ENCODE measurements around the gene PROSER3.
"Not testable (repeated sequence)": the region's sequence is repeated elsewhere in the genome, so short reads cannot be mapped to it uniquely, and the experiment has no call there.

The PROSER3 gene

DNA sequence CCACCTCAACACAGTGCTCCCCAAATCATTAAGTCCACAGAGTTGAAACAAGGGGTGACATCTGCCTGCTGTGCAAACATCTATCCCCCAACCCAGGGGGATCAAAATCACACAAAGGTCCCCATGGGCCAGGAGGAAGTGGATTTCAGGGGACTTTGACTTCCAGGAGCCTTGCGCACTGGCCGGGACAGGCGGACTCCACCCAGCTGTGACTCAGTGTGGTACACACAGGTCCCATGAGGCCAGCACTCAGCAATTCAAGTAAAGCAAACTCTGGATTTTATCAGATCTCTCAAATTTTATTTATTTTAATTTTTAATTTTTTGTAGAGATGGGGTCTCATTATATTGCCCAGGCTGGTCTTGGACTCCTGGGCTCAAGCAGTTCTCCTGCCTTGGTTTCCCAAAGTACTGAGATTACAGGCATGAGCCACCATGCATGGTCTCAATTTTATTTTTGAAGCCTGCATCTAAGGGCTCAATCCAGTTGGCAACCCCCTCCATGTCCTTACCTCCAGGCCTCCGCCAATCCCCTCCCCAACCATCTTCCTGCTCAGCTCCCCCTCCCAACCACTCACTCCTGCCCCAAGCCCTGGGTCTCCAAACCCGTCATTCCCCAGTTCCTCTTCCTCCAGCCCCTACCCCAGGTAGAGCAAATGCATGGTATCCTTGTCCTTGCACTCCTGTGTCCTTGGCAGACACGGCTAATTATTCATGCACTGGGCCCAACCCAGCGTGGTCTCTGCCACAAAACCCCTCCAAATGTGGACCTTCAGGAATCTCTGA is 35.6 kb downstream of the PROSER3 start:
- Mint-ChIP-seq H3K27ac (no peak overlapping the region), H3K27me3 (peaks cover 22% of the 10 kb centered on the region), H3K36me3 (ENCODE audit: low read depth) (no peaks in the 10 kb centered on the region), H3K9me3 (no peaks in the 10 kb centered on the region), H3K4me1 (ENCODE audit: low read depth) (no peaks in the 10 kb centered on the region), H3K4me3 (no peak overlapping the region)

- H3K4me3 Mint-ChIP-seq; H3K9me3 Mint-ChIP-seq; H3K4me1 Mint-ChIP-seq (ENCODE audit: low read depth); H3K27ac Mint-ChIP-seq; H3K36me3 Mint-ChIP-seq (ENCODE audit: low read depth): not testable (repeated sequence)
- H3K27me3 Mint-ChIP-seq = peaks cover 22% of the 10 kb centered on the region
Observed at GRCh38 chr19:35795564-35795963, 37.6 kb downstream of the PROSER3 start.

GRCh38 chr19:35796645-35797542 is 38.9 kb downstream of the PROSER3 start:
- Mint-ChIP-seq H3K36me3 (ENCODE audit: low read depth) (no peaks in the 10 kb centered on the region), H3K4me3 (no peak overlapping the region), H3K27ac (no peak overlapping the region), H3K9me3 (no peaks in the 10 kb centered on the region), H3K27me3 (peaks cover 22% of the 10 kb centered on the region), H3K4me1 (ENCODE audit: low read depth) (no peaks in the 10 kb centered on the region)

- Mint-ChIP-seq H3K27ac (no peak overlapping the region), H3K4me3 (no peak overlapping the region), H3K9me3 (no peaks in the 10 kb centered on the region), H3K27me3 (peaks cover 22% of the 10 kb centered on the region), H3K36me3 (ENCODE audit: low read depth) (no peaks in the 10 kb centered on the region), H3K4me1 (ENCODE audit: low read depth) (no peaks in the 10 kb centered on the region)
Observed at GRCh38 chr19:35797663-35798062, 39.7 kb downstream of the PROSER3 start.

DNA sequence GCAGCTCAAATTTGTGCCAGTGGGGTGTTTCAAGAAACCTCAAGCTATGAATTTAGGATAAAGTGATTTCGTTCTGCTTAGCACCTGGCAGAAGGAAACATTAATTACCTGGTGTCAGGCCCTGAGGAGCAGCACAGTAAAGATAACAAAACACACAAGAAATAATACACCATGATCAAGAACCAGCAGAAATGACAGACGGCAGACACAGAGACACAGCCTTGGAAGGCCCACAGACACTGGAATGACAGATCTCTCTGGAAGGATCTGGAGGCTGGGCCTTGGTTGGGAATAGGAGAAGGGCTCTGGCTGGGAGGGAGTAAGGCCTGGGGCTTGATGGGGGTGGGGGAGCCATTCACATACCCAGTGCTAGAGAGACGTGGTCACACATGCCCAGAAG is 43.9 kb downstream of the PROSER3 start:
- Mint-ChIP-seq H3K27ac (no peak overlapping the region), H3K4me1 (ENCODE audit: low read depth) (peaks cover 8% of the 10 kb centered on the region), H3K4me3 (no peak overlapping the region), H3K9me3 (no peaks in the 10 kb centered on the region), H3K36me3 (ENCODE audit: low read depth) (no peaks in the 10 kb centered on the region), H3K27me3 (peaks cover 11% of the 10 kb centered on the region)

DNA sequence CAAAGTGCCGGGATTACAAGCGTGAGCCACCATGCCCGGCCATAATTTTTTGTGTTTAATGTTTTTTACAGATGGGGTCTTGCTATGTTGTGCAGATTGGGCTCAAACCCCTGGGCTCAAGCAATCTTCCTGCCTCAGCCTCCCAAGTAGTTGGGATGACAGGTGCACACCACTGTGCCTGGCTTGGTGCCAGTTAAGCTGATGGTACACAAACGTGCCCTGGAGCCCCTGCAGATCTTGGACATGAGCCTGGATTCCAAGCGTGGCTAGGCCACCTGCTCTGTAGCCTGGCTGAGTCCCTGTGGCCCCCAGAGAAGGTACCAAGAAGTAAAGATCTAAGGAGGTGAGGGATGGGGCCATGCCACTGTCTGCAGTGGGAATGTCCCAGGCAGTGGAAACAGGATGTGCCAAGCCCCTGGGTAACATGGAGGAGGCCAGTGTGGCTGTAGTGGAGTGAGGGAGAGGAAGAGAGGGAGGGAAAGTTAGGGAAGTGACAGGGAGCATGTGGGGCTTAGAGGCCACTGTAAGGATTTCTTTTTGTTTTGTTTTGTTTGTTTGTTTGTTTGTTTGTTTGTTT is 47.6 kb downstream of the PROSER3 start:
- Mint-ChIP-seq H3K27ac (peak overlapping the region; percentile 8), H3K36me3 (ENCODE audit: low read depth) (no peaks in the 10 kb centered on the region), H3K4me3 (no peak overlapping the region), H3K27me3 (peaks cover 4% of the 10 kb centered on the region), H3K9me3 (no peaks in the 10 kb centered on the region), H3K4me1 (ENCODE audit: low read depth) (peaks cover 8% of the 10 kb centered on the region)

DNA sequence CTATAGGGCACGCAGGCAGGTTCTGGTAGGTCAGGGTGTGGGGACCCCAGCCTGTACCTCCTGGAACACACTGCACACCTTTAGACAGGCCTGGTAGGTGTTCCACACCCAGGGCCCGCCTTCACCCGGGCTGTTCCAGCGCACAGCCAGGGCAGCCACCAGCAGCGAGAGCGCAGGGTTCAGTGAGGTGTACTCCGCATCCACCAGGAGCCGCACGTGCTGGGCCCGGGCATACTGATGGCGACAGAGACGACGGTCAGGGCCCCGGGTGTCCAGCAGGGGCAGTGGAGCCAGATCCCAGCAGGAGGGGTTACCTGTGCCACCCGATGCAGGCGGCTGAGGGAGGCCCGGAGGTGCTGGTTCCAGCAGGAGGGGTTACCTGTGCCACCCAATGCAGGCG is 48.6 kb downstream of the PROSER3 start:
- Mint-ChIP-seq H3K4me1 (ENCODE audit: low read depth) (peaks cover 8% of the 10 kb centered on the region), H3K4me3 (no peak overlapping the region), H3K36me3 (ENCODE audit: low read depth) (no peaks in the 10 kb centered on the region), H3K9me3 (no peaks in the 10 kb centered on the region), H3K27ac (no peak overlapping the region), H3K27me3 (peaks cover 8% of the 10 kb centered on the region)

GRCh38 chr19:35807633-35808032 is 49.7 kb downstream of the PROSER3 start:
- no peak overlapping the region for H3K4me3 Mint-ChIP-seq
- H3K4me1 Mint-ChIP-seq (ENCODE audit: low read depth) = peaks cover 8% of the 10 kb centered on the region
- H3K36me3 Mint-ChIP-seq (ENCODE audit: low read depth) = no peaks in the 10 kb centered on the region
- no peaks in the 10 kb centered on the region for H3K9me3 Mint-ChIP-seq
- H3K27me3 Mint-ChIP-seq = peaks cover 8% of the 10 kb centered on the region
- H3K27ac Mint-ChIP-seq = no peak overlapping the region

- H3K27ac Mint-ChIP-seq = no peak overlapping the region
- H3K4me3 Mint-ChIP-seq = no peak overlapping the region
- H3K27me3 Mint-ChIP-seq = peaks cover 19% of the 10 kb centered on the region
- no peaks in the 10 kb centered on the region for H3K36me3 Mint-ChIP-seq (ENCODE audit: low read depth)
- H3K4me1 Mint-ChIP-seq (ENCODE audit: low read depth) = no peaks in the 10 kb centered on the region
- H3K9me3 Mint-ChIP-seq = no peaks in the 10 kb centered on the region
Observed at GRCh38 chr19:35811317-35812219, 53.6 kb downstream of the PROSER3 start.

GRCh38 chr19:35812220-35813042 is 54.5 kb downstream of the PROSER3 start, which contains the start of gene PRODH2:
TSS of gene PRODH2 (minus strand) at chr19:35812845. CDS start at chr19:35812805, 40 bp downstream.
- H3K9me3 Mint-ChIP-seq = no peaks in the 10 kb centered on the region
- no peak within 1 kb of the TSS for H3K27ac Mint-ChIP-seq
- H3K4me3 Mint-ChIP-seq = no peak within 1 kb of the TSS
- H3K36me3 Mint-ChIP-seq (ENCODE audit: low read depth) = no peaks in the 10 kb centered on the region
- H3K27me3 Mint-ChIP-seq = peaks cover 21% of the 10 kb centered on the region
- no peaks in the 10 kb centered on the region for H3K4me1 Mint-ChIP-seq (ENCODE audit: low read depth)

DNA sequence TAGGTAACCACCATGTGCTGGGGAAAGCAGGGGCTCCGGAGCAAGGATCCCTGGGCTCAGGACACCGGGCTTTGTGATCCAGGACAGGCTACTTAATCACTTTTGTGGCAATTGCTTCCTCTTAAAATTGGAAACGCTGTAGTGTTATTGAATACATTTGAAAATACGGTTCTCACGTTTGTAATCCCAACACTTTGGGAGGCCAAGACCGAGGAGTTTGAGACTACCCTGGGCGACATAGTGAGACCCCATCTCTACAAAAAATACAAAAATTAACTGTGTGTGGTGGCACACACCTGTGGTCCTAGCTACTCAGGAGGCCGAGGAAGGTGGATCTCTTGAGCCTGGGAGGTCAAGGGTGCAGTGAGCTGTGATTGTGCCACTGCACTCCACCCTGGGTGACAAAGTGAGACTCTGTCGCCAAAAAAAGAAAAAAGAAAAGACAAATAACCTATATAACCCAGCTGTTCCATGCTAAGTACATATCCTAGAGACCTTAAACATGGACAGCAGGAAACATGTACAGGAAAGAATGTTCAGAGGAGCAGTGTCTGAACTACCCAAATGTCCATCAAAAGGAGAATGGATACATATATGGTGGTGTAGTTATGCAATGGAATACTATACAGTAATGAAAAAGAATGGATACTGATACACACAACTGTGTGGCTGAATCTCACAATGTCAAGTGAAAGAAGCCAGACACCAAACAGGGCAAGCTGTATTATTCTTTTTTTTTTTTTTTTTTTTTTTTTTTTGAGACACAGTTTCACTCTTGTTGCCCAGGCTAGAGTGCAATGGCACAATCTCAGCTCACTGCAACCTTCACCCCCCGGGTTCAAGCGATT is 55.3 kb downstream of the PROSER3 start:
- Mint-ChIP-seq H3K27me3 (peaks cover 22% of the 10 kb centered on the region), H3K9me3 (no peaks in the 10 kb centered on the region), H3K4me1 (ENCODE audit: low read depth) (no peaks in the 10 kb centered on the region), H3K27ac (no peak overlapping the region), H3K4me3 (no peak overlapping the region), H3K36me3 (ENCODE audit: low read depth) (no peaks in the 10 kb centered on the region)

GRCh38 chr19:35816262-35816661 is 58.3 kb downstream of the PROSER3 start:
- Mint-ChIP-seq H3K27me3 (peaks cover 18% of the 10 kb centered on the region), H3K27ac (no peak overlapping the region), H3K4me3 (no peak overlapping the region), H3K4me1 (ENCODE audit: low read depth) (no peaks in the 10 kb centered on the region), H3K9me3 (no peaks in the 10 kb centered on the region), H3K36me3 (ENCODE audit: low read depth) (no peaks in the 10 kb centered on the region)

DNA sequence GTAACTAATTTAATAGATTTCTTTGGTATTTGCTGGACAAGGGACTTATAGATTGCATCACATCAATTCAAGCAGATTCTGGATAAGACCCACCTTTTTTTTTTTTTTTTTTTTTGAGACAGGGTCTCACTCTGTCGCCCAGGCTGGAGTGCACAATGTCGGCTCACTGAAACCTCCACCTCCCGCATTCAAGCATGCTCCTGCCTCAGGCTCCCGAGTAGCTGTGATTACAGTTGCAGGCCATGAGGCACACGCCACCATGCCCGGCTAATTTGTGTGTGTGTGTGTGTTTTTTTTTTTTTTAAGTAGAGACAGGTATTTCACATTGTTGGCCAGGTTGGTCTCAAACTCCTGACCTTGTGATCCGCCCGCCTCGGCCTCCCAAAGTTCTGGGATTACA is 58.9 kb downstream of the PROSER3 start:
- Mint-ChIP-seq H3K27me3 (peaks cover 18% of the 10 kb centered on the region), H3K4me1 (ENCODE audit: low read depth) (no peaks in the 10 kb centered on the region), H3K9me3 (no peaks in the 10 kb centered on the region)

More for the DNA sequence above, 58.9 kb downstream of the PROSER3 start:
- Mint-ChIP-seq H3K4me3 (no peak overlapping the region), H3K27ac (no peak overlapping the region), H3K36me3 (ENCODE audit: low read depth) (no peaks in the 10 kb centered on the region)

Measured in stimulated activated naive CD8-positive, alpha-beta T cell treated with anti-CD3 and anti-CD28 coated beads, Interleukin-15, Interleukin-2, amounts not matched to agents 100 ng/mL and 50 ng/mL, for 24 hours (primary cell).